ENCODE results near the gene DYNC2H1. TPM values are rescaled to one million over a fixed set of nuclear protein-coding genes. Genes with fewer than 3 reads are reported as not detected.

DYNC2H1 gene
- total and polyA plus RNA-seq, 4 donors, result 0.77 to 3.3 (median 2.1) TPM

DNA sequence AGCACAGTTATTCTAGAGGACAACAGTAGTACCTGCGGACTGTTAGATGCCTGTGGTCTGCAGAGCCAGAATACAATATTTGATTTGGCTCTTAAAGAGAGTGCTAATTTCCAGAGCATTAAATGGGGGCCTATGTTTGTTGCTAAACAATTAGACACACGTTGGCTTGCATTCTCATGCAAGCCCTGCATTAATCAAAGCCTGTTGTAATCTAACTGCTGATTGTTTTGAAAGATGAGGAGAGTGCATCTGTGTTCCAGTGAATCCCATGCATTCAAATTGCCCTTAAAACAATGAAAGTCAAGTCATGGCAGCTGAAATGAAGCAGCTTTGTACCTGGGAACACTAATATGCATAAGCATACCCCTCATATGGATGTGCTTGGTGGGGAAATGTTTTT is 419.4 kb downstream of the DYNC2H1 start:
- Histone ChIP-seq H3K36me3 (ENCODE audit: control insufficient read depth in 4 of 4, insufficient read depth in 3 of 4, low read depth in 1 of 4, low read length in 3 of 4) (no peaks in the 10 kb centered on the region), H3K27me3 (ENCODE audit: control insufficient read depth in 4 of 4, insufficient read depth in 4 of 4, low read length in 3 of 4) (peaks cover 0 to 2% (median 0%) of the 10 kb centered on the region in 4 donors), H3K9ac (ENCODE audit: low read depth in 1 of 2, low read length in 2 of 2) (no peak overlapping the region), H3K4me1 (ENCODE audit: control insufficient read depth in 4 of 4, insufficient read depth in 4 of 4, low read length in 3 of 4) (no peaks in the 10 kb centered on the region), H3K27ac (ENCODE audit: low read depth in 1 of 2, low read length in 2 of 2) (no peak overlapping the region), H3K9me3 (ENCODE audit: control insufficient read depth in 4 of 4, low read length in 3 of 4) (no peaks in the 10 kb centered on the region), H3K4me3 (ENCODE audit: low read depth in 1 of 3, low read length in 3 of 3) (no peak overlapping the region)
- DNase-seq (ENCODE audit: low spot score), result no peak
- TF ChIP-seq, protein P1, sequence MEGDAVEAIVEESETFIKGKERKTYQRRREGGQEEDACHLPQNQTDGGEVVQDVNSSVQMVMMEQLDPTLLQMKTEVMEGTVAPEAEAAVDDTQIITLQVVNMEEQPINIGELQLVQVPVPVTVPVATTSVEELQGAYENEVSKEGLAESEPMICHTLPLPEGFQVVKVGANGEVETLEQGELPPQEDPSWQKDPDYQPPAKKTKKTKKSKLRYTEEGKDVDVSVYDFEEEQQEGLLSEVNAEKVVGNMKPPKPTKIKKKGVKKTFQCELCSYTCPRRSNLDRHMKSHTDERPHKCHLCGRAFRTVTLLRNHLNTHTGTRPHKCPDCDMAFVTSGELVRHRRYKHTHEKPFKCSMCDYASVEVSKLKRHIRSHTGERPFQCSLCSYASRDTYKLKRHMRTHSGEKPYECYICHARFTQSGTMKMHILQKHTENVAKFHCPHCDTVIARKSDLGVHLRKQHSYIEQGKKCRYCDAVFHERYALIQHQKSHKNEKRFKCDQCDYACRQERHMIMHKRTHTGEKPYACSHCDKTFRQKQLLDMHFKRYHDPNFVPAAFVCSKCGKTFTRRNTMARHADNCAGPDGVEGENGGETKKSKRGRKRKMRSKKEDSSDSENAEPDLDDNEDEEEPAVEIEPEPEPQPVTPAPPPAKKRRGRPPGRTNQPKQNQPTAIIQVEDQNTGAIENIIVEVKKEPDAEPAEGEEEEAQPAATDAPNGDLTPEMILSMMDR (IDR thresholded peaks at IDR 0.05; ENCODE audit: low read depth, low read length, missing input control), result no peak
- TF ChIP-seq, protein P2, sequence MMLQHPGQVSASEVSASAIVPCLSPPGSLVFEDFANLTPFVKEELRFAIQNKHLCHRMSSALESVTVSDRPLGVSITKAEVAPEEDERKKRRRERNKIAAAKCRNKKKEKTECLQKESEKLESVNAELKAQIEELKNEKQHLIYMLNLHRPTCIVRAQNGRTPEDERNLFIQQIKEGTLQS (IDR thresholded peaks at IDR 0.05), result no peak
- TF ChIP-seq JUND (IDR thresholded peaks at IDR 0.05) (no peak), RAD21 (IDR thresholded peaks at IDR 0.05) (no peak), HNF4G (IDR thresholded peaks at IDR 0.05) (no peak), YY1 (IDR thresholded peaks at IDR 0.05) (no peak), FOXA1 (IDR thresholded peaks at IDR 0.05) (no peak), EGR1 (IDR thresholded peaks at IDR 0.05; ENCODE audit: low read depth in 2 of 2) (no peak), GABPA (IDR thresholded peaks at IDR 0.05 in 1 of 2, conservative IDR thresholded peaks at IDR 0.05 in 1 of 2) (no peak)
- TF ChIP-seq, protein P3, sequence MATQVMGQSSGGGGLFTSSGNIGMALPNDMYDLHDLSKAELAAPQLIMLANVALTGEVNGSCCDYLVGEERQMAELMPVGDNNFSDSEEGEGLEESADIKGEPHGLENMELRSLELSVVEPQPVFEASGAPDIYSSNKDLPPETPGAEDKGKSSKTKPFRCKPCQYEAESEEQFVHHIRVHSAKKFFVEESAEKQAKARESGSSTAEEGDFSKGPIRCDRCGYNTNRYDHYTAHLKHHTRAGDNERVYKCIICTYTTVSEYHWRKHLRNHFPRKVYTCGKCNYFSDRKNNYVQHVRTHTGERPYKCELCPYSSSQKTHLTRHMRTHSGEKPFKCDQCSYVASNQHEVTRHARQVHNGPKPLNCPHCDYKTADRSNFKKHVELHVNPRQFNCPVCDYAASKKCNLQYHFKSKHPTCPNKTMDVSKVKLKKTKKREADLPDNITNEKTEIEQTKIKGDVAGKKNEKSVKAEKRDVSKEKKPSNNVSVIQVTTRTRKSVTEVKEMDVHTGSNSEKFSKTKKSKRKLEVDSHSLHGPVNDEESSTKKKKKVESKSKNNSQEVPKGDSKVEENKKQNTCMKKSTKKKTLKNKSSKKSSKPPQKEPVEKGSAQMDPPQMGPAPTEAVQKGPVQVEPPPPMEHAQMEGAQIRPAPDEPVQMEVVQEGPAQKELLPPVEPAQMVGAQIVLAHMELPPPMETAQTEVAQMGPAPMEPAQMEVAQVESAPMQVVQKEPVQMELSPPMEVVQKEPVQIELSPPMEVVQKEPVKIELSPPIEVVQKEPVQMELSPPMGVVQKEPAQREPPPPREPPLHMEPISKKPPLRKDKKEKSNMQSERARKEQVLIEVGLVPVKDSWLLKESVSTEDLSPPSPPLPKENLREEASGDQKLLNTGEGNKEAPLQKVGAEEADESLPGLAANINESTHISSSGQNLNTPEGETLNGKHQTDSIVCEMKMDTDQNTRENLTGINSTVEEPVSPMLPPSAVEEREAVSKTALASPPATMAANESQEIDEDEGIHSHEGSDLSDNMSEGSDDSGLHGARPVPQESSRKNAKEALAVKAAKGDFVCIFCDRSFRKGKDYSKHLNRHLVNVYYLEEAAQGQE (IDR thresholded peaks at IDR 0.05), result no peak
- WGBS, result 63% methylated on average over 2 of the region's 2 CpGs

DNA sequence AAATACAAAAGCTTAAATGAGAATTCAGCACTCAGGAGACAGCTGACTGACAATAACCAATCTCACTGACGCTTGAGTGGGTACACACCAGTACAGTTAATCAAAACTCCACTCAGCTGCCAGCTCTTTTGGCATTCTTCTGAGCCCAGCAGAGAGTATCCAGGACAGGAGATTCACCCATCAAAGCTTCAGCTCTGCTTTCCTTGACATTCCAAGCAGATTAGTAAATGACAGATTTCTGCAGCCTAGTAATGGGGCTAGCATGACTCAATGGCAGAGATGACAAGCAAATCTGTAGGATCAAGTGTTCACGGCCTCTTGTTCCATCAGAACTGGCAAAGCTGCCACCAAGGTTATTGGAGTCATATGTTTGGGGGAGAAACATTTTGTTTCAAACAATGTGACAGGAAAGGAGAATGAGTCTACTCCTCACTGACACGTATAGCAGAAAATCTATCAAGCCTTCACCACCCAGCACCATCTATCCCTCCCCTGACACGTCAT is 420.0 kb downstream of the DYNC2H1 start:
- no peaks in the 10 kb centered on the region for H3K9me3 ChIP-seq (ENCODE audit: control insufficient read depth in 4 of 4, low read length in 3 of 4)
- H3K9ac ChIP-seq (ENCODE audit: low read depth in 1 of 2, low read length in 2 of 2), result no peak overlapping the region
- WGBS, result 74% methylated on average over 4 of the region's 4 CpGs
- H3K36me3 ChIP-seq (ENCODE audit: control insufficient read depth in 4 of 4, insufficient read depth in 3 of 4, low read depth in 1 of 4, low read length in 3 of 4), result no peaks in the 10 kb centered on the region
- H3K27ac ChIP-seq (ENCODE audit: low read depth in 1 of 2, low read length in 2 of 2), result no peak overlapping the region
- no peak for DNase-seq (ENCODE audit: low spot score)
- TF ChIP-seq NR2F2 (IDR thresholded peaks at IDR 0.05) (no peak), TAF1 (conservative IDR thresholded peaks at IDR 0.05) (no peak), FOXA1 (IDR thresholded peaks at IDR 0.05) (no peak)
- no peak overlapping the region for H3K4me3 ChIP-seq (ENCODE audit: low read depth in 1 of 3, low read length in 3 of 3)
- H3K4me1 ChIP-seq (ENCODE audit: control insufficient read depth in 4 of 4, insufficient read depth in 4 of 4, low read length in 3 of 4), result no peaks in the 10 kb centered on the region
- peaks cover 0 to 2% (median 0%) of the 10 kb centered on the region in 4 donors for H3K27me3 ChIP-seq (ENCODE audit: control insufficient read depth in 4 of 4, insufficient read depth in 4 of 4, low read length in 3 of 4)

Small RNA genes lying within 50 kb of the gene (small RNA-seq; reads per million reads assigned to genes)
- gene AP003461.1, result not detected

Other genes starting within 250 kb of the DYNC2H1 start
- gene MMP12, start 234.4 kb upstream of the DYNC2H1 start, total RNA-seq, result not detected
- gene MMP12, start 234.4 kb upstream of the DYNC2H1 start, polyA plus RNA-seq, result not detected
- gene MMP13, start 153.7 kb upstream of the DYNC2H1 start, total RNA-seq, result not detected
- gene MMP13, start 153.7 kb upstream of the DYNC2H1 start, polyA plus RNA-seq, result not detected
- 10 to 100 TPM; 15.3 to 17.7 TPM for gene DCUN1D5, start 17.3 kb upstream of the DYNC2H1 start, total RNA-seq
- gene DCUN1D5, start 17.3 kb upstream of the DYNC2H1 start, polyA plus RNA-seq, result 10 to 100 TPM; 12.0 to 14.9 TPM

Data from liver (tissue), 10 donors.